Dermis blood vessel endothelial cell (primary cell): ENCODE measurements around the gene LTBP4. TPM values are rescaled to one million over a fixed set of nuclear protein-coding genes. Genes with fewer than 3 reads are reported as not detected.
"Not testable (repeated sequence)": the region's sequence is repeated elsewhere in the genome, so short reads cannot be mapped to it uniquely, and the experiment has no call there.

Experiments
- DNase-seq: peaks from one replicate; pipeline ENCODE4 v3.0.0; 2010
- total RNA-seq: library from RNA; depleted of rRNA; stranded (reverse); fragments of >200 nt; gene quantifications from 2 replicates; pipeline ENCODE4 v1.2.3, GENCODE V29; 2014

LTBP4 gene
- total RNA-seq, 1 donor from 2014 or later, result 16.8 TPM

- DNase-seq, result no peak
Observed at GRCh38 chr19:40630571-40631160, 29.5 kb downstream of the LTBP4 start.

- DNase-seq, result no peak
Observed at GRCh38 chr19:40632311-40633036, 31.3 kb downstream of the LTBP4 start.

- no peak for DNase-seq
Observed at GRCh38 chr19:40633207-40633606, 32.0 kb downstream of the LTBP4 start.

- DNase-seq, result no peak
Observed at GRCh38 chr19:40638327-40638726, 37.2 kb downstream of the LTBP4 start.

GRCh38 chr19:40639638-40639982 is 38.4 kb downstream of the LTBP4 start:
- no peak for DNase-seq

GRCh38 chr19:40640744-40641143 is 39.6 kb downstream of the LTBP4 start:
- no peak for DNase-seq

GRCh38 chr19:40641281-40641680 is 40.1 kb downstream of the LTBP4 start:
- DNase-seq, result no peak

GRCh38 chr19:40642051-40642706 is 41.0 kb downstream of the LTBP4 start:
- no peak for DNase-seq

GRCh38 chr19:40642757-40643305 is 41.7 kb downstream of the LTBP4 start:
- no peak for DNase-seq

- DNase-seq, result no peak
Observed at GRCh38 chr19:40646743-40647254, 45.6 kb downstream of the LTBP4 start.

GRCh38 chr19:40649903-40650675 is 48.9 kb downstream of the LTBP4 start:
- not testable (repeated sequence) for DNase-seq

GRCh38 chr19:40650749-40651305 is 49.7 kb downstream of the LTBP4 start:
- no peak for DNase-seq

GRCh38 chr19:40652303-40652702 is 51.1 kb downstream of the LTBP4 start:
- not testable (repeated sequence) for DNase-seq

- DNase-seq, result not testable (repeated sequence)
Observed at GRCh38 chr19:40655684-40656083, 54.5 kb downstream of the LTBP4 start.

GRCh38 chr19:40658031-40658430 is 56.9 kb downstream of the LTBP4 start:
- DNase-seq, result no peak

GRCh38 chr19:40659116-40659515 is 57.9 kb downstream of the LTBP4 start:
- no peak for DNase-seq

GRCh38 chr19:40659566-40659965 is 58.4 kb downstream of the LTBP4 start:
- no peak for DNase-seq

GRCh38 chr19:40661616-40662015 is 60.4 kb downstream of the LTBP4 start:
- DNase-seq, result no peak

- DNase-seq, result peak; percentile 92
Observed at GRCh38 chr19:40662925-40663694, 61.9 kb downstream of the LTBP4 start.

GRCh38 chr19:40663695-40664692 is 62.8 kb downstream of the LTBP4 start:
- peak; percentile 19 for DNase-seq
